SU-DHL-6 (cell line): ENCODE results near the gene ACKR1.

Experiments used
- CTCF ChIP-seq: fragments of 200-600 bp; sonication (generic); IDR thresholded peaks from one replicate; pipeline ENCODE4 v1.5.1; 2017; ENCODE audit warnings: antibody characterized with exemption, mild to moderate bottlenecking, low read length, moderate library complexity; ENCODE audit not compliant: insufficient read depth, poor library complexity, severe bottlenecking
- EZH2phosphoT487 ChIP-seq: fragments of 200-600 bp; sonication (generic), shearing (Covaris generic); conservative IDR thresholded peaks from 2 replicates; pipeline ENCODE4 v1.6.1; 2018; ENCODE audit warnings: mild to moderate bottlenecking, antibody characterized with exemption, low read length, moderate library complexity, mixed read lengths

- no peak for TF ChIP-seq CTCF
- TF ChIP-seq EZH2phosphoT487 = no peak
Observed at GRCh38 chr1:159239551-159240220, 35.0 kb downstream of the ACKR1 start.
